ENCODE results near the gene EIF5B.

Gene EIF5B

GRCh38 chr2:99399795-99400194 is 62.6 kb downstream of the EIF5B start:
- TF ChIP-seq ZNF274 (IDR thresholded peaks at IDR 0.05; ENCODE audit: low read depth, low read length) (no peak), SUZ12 (IDR thresholded peaks at IDR 0.05; ENCODE audit: extremely low read depth, insufficient read depth, insufficient read length) (no peak), YY1 (IDR thresholded peaks at IDR 0.05; ENCODE audit: insufficient read depth, insufficient read length) (no peak)
- H3K27me3 ChIP-seq (ENCODE audit: insufficient read depth, insufficient read length): no peaks in the 10 kb centered on the region
- no peak for DNase-seq (ENCODE audit: low read depth, low spot score)
- H3K36me3 ChIP-seq (ENCODE audit: insufficient read depth, insufficient read length, low read length): peaks cover 94% of the 10 kb centered on the region
- H3K9ac ChIP-seq (ENCODE audit: insufficient read length, low read depth): no peak overlapping the region
- peaks cover 8% of the 10 kb centered on the region for H3K4me1 ChIP-seq (ENCODE audit: insufficient read depth, insufficient read length)
- H3K9me3 ChIP-seq (ENCODE audit: insufficient read depth, low read length): no peaks in the 10 kb centered on the region
- H3K4me3 ChIP-seq (ENCODE audit: insufficient read length, low read depth): no peak overlapping the region

DNA sequence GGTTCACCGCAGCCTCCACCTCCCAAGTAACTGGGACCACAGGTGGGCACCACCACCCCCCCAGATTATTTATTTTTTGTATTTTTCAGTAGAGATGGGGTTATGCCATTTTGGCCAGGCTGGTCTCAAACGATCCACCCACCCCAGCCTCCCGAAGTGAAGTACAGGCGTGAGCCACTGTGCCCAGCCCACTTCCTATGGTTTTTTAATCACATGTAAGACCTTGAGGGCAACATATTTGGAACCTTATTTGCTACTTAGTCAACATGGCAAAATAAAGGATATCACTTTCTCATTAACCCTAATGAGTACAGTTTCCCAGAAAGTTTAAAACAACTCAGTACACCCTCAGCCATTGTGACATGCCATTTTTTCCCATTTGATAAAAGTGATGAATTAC is 64.7 kb downstream of the EIF5B start:
- Histone ChIP-seq H3K4me1 (ENCODE audit: insufficient read depth, insufficient read length) (peaks cover 8% of the 10 kb centered on the region), H3K9ac (ENCODE audit: insufficient read length, low read depth) (no peak overlapping the region), H3K4me3 (ENCODE audit: insufficient read length, low read depth) (no peak overlapping the region), H3K36me3 (ENCODE audit: insufficient read depth, insufficient read length, low read length) (peaks cover 90% of the 10 kb centered on the region), H3K9me3 (ENCODE audit: insufficient read depth, low read length) (no peaks in the 10 kb centered on the region), H3K27me3 (ENCODE audit: insufficient read depth, insufficient read length) (no peaks in the 10 kb centered on the region)
- TF ChIP-seq YY1 (IDR thresholded peaks at IDR 0.05; ENCODE audit: insufficient read depth, insufficient read length) (no peak), ZNF274 (IDR thresholded peaks at IDR 0.05; ENCODE audit: low read depth, low read length) (no peak), SUZ12 (IDR thresholded peaks at IDR 0.05; ENCODE audit: extremely low read depth, insufficient read depth, insufficient read length) (no peak)
- no peak for DNase-seq (ENCODE audit: low read depth, low spot score)

DNA sequence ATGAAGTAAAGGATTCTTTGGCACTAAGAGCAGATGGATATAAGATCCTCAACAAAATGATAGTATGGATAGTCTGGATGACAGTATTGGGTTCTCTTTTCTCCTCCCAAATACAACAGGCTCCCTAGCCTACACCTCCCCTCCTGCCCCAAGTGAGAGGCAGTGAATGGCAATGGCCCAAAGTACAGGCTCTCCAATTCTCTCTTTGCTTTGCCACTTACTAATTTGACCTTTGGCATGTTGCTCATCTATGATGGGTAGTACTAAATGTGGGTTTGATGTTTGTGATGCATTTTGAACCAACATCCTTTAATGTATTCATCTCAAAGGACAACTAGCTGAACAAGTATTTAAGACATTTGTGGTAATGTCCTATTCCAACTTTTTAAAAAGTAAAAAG is 65.9 kb downstream of the EIF5B start:
- no peak for TF ChIP-seq YY1 (IDR thresholded peaks at IDR 0.05; ENCODE audit: insufficient read depth, insufficient read length)
- TF ChIP-seq SUZ12 (IDR thresholded peaks at IDR 0.05; ENCODE audit: extremely low read depth, insufficient read depth, insufficient read length): no peak
- TF ChIP-seq ZNF274 (IDR thresholded peaks at IDR 0.05; ENCODE audit: low read depth, low read length): no peak
- DNase-seq (ENCODE audit: low read depth, low spot score): no peak
- H3K36me3 ChIP-seq (ENCODE audit: insufficient read depth, insufficient read length, low read length): peaks cover 84% of the 10 kb centered on the region
- H3K27me3 ChIP-seq (ENCODE audit: insufficient read depth, insufficient read length): no peaks in the 10 kb centered on the region
- H3K4me1 ChIP-seq (ENCODE audit: insufficient read depth, insufficient read length): peaks cover 8% of the 10 kb centered on the region
- no peak overlapping the region for H3K4me3 ChIP-seq (ENCODE audit: insufficient read length, low read depth)
- H3K9me3 ChIP-seq (ENCODE audit: insufficient read depth, low read length): no peaks in the 10 kb centered on the region
- no peak overlapping the region for H3K9ac ChIP-seq (ENCODE audit: insufficient read length, low read depth)

DNA sequence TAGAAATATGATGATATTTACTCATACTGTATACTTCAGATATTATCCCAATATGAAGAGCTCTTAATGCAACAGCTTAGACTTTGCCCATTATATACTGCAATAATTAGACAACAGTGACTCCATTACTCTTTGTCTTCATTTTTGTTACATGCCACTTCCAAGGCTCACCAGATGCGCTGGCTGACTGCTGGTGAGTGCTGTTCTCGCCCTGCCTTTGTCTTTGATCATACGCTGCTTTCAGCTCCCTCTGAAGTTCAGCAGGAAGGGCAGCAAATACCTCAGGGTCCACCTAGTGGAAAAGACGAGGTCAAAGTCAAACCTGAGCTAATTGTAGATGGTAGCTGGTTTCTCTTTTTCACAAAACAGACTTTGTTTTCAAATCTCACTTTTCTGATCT is 66.3 kb downstream of the EIF5B start:
- H3K36me3 ChIP-seq (ENCODE audit: insufficient read depth, insufficient read length, low read length): peaks cover 81% of the 10 kb centered on the region
- no peak for TF ChIP-seq ZNF274 (IDR thresholded peaks at IDR 0.05; ENCODE audit: low read depth, low read length)
- no peak for TF ChIP-seq SUZ12 (IDR thresholded peaks at IDR 0.05; ENCODE audit: extremely low read depth, insufficient read depth, insufficient read length)
- TF ChIP-seq YY1 (IDR thresholded peaks at IDR 0.05; ENCODE audit: insufficient read depth, insufficient read length): no peak

GRCh38 chr2:99404039-99404796 is 67.0 kb downstream of the EIF5B start:
- H3K4me3 ChIP-seq (ENCODE audit: insufficient read length, low read depth): no peak overlapping the region
- peak; percentile 22 for DNase-seq (ENCODE audit: low read depth, low spot score)
- TF ChIP-seq SUZ12 (IDR thresholded peaks at IDR 0.05; ENCODE audit: extremely low read depth, insufficient read depth, insufficient read length) (no peak), ZNF274 (IDR thresholded peaks at IDR 0.05; ENCODE audit: low read depth, low read length) (no peak), YY1 (IDR thresholded peaks at IDR 0.05; ENCODE audit: insufficient read depth, insufficient read length) (no peak)
- peaks cover 79% of the 10 kb centered on the region for H3K36me3 ChIP-seq (ENCODE audit: insufficient read depth, insufficient read length, low read length)
- no peaks in the 10 kb centered on the region for H3K27me3 ChIP-seq (ENCODE audit: insufficient read depth, insufficient read length)
- H3K9me3 ChIP-seq (ENCODE audit: insufficient read depth, low read length): no peaks in the 10 kb centered on the region
- peaks cover 8% of the 10 kb centered on the region for H3K4me1 ChIP-seq (ENCODE audit: insufficient read depth, insufficient read length)
- H3K9ac ChIP-seq (ENCODE audit: insufficient read length, low read depth): no peak overlapping the region

More for the DNA sequence above, 66.3 kb downstream of the EIF5B start:
- no peaks in the 10 kb centered on the region for H3K9me3 ChIP-seq (ENCODE audit: insufficient read depth, low read length)
- peaks cover 8% of the 10 kb centered on the region for H3K4me1 ChIP-seq (ENCODE audit: insufficient read depth, insufficient read length)
- peak; percentile 43 for DNase-seq (ENCODE audit: low read depth, low spot score)
- H3K9ac ChIP-seq (ENCODE audit: insufficient read length, low read depth): no peak overlapping the region
- no peaks in the 10 kb centered on the region for H3K27me3 ChIP-seq (ENCODE audit: insufficient read depth, insufficient read length)
- no peak overlapping the region for H3K4me3 ChIP-seq (ENCODE audit: insufficient read length, low read depth)

GRCh38 chr2:99404797-99405669 is 67.8 kb downstream of the EIF5B start:
- DNase-seq (ENCODE audit: low read depth, low spot score): no peak
- no peak for TF ChIP-seq SUZ12 (IDR thresholded peaks at IDR 0.05; ENCODE audit: extremely low read depth, insufficient read depth, insufficient read length)
- no peak for TF ChIP-seq ZNF274 (IDR thresholded peaks at IDR 0.05; ENCODE audit: low read depth, low read length)
- no peak for TF ChIP-seq YY1 (IDR thresholded peaks at IDR 0.05; ENCODE audit: insufficient read depth, insufficient read length)
- H3K36me3 ChIP-seq (ENCODE audit: insufficient read depth, insufficient read length, low read length): peaks cover 80% of the 10 kb centered on the region

DNA sequence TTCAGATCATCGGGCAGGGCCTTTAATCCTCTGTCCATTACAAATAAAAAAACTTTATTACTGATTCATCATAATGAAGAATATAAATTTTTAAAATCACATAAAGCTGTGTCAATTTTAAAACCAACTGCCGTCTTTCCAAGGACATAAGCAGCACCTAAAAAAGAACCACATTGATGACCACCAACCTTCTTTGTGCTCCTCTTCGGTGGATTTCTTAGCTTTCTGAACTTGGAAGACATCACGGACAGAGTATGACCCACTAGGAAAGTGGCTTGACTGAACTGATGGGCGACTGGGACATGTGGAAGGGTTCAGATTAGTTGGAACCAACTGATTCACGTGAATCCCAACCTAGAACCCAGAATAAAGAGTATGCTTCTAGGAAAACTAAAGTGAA is 68.9 kb downstream of the EIF5B start:
- no peak overlapping the region for H3K4me3 ChIP-seq (ENCODE audit: insufficient read length, low read depth)
- no peak for TF ChIP-seq ZNF274 (IDR thresholded peaks at IDR 0.05; ENCODE audit: low read depth, low read length)
- TF ChIP-seq SUZ12 (IDR thresholded peaks at IDR 0.05; ENCODE audit: extremely low read depth, insufficient read depth, insufficient read length): no peak
- TF ChIP-seq YY1 (IDR thresholded peaks at IDR 0.05; ENCODE audit: insufficient read depth, insufficient read length): no peak
- H3K9me3 ChIP-seq (ENCODE audit: insufficient read depth, low read length): no peaks in the 10 kb centered on the region
- H3K27me3 ChIP-seq (ENCODE audit: insufficient read depth, insufficient read length): no peaks in the 10 kb centered on the region
- H3K9ac ChIP-seq (ENCODE audit: insufficient read length, low read depth): no peak overlapping the region
- H3K36me3 ChIP-seq (ENCODE audit: insufficient read depth, insufficient read length, low read length): peaks cover 75% of the 10 kb centered on the region
- H3K4me1 ChIP-seq (ENCODE audit: insufficient read depth, insufficient read length): peaks cover 8% of the 10 kb centered on the region
- no peak for DNase-seq (ENCODE audit: low read depth, low spot score)

More at GRCh38 chr2:99404797-99405669, 67.8 kb downstream of the EIF5B start:
- H3K4me1 ChIP-seq (ENCODE audit: insufficient read depth, insufficient read length): peaks cover 8% of the 10 kb centered on the region
- H3K4me3 ChIP-seq (ENCODE audit: insufficient read length, low read depth): no peak overlapping the region
- no peaks in the 10 kb centered on the region for H3K27me3 ChIP-seq (ENCODE audit: insufficient read depth, insufficient read length)
- H3K9me3 ChIP-seq (ENCODE audit: insufficient read depth, low read length): no peaks in the 10 kb centered on the region
- H3K9ac ChIP-seq (ENCODE audit: insufficient read length, low read depth): no peak overlapping the region

Measured in NT2/D1 (cell line).